Gastroesophageal sphincter (tissue), 4 donors: Measurements from ENCODE around the gene GSDMA. TPM values are rescaled to one million over a fixed set of nuclear protein-coding genes. Genes with fewer than 3 reads are reported as not detected.

Source experiments
- ATAC-seq: fragments of 150-250 bp; one replicate; pipeline ENCODE4 v1.9.1; 2016; ENCODE audit warnings: mild to moderate bottlenecking, moderate library complexity
- H3K27ac ChIP-seq, 4 donors: fragments of 200-600 bp; sonication (generic) in 3 of 4; 1 replicate in 3 of 4; 2 replicates in 1 of 4; pipeline ENCODE4 v1.5.1; 2016 to 2019
- H3K27me3 ChIP-seq: fragments of 200-600 bp; sonication (generic); one replicate; pipeline ENCODE4 v1.5.1; 2019
- H3K36me3 ChIP-seq, 2 donors: fragments of 200-600 bp; sonication (generic); one replicate each; pipeline ENCODE4 v1.5.1; 2019; ENCODE audit warnings: control low read depth in 1 of 2
- H3K4me1 ChIP-seq, 3 donors: fragments of 200-600 bp; sonication (generic); 1 replicate in 2 of 3; 2 replicates in 1 of 3; pipeline ENCODE4 v1.5.1; 2016 to 2019; ENCODE audit warnings: control low read depth in 2 of 3
- H3K4me3 ChIP-seq, 2 donors: fragments of 200-600 bp; sonication (generic); one replicate each; pipeline ENCODE4 v1.5.1; 2019; ENCODE audit warnings: mild to moderate bottlenecking in 1 of 2, moderate library complexity in 1 of 2
- H3K9me3 ChIP-seq, 3 donors: fragments of 200-600 bp; sonication (generic); one replicate each; pipeline ENCODE4 v1.5.1; 2017 to 2019; ENCODE audit warnings: control low read depth in 2 of 3
- CTCF ChIP-seq, 4 experiments: fragments of 200-600 bp in 2 of 4; fragments of 450-650 bp in 2 of 4; sonication (generic) in 1 of 4; IDR thresholded peaks; one replicate each; pipeline ENCODE4 v1.5.1; 2017 to 2019; ENCODE audit warnings: antibody characterized with exemption in 4 of 4, mild to moderate bottlenecking in 2 of 4, moderate library complexity in 2 of 4
- EP300 ChIP-seq: sonication (generic); formaldehyde crosslinking; IDR thresholded peaks from one replicate; pipeline ENCODE4 v1.6.1; 2017; ENCODE audit warnings: antibody characterized with exemption, mild to moderate bottlenecking
- POLR2A ChIP-seq, 2 donors: fragments of 450-650 bp; IDR thresholded peaks; one replicate each; pipeline ENCODE4 v1.6.1; 2017; ENCODE audit warnings: antibody characterized with exemption in 2 of 2, mild to moderate bottlenecking in 2 of 2, moderate library complexity in 1 of 2
- POLR2AphosphoS5 ChIP-seq: sonication (generic); formaldehyde crosslinking; IDR thresholded peaks from one replicate; pipeline ENCODE4 v1.6.1; 2017; ENCODE audit warnings: antibody characterized with exemption
- WGBS, 2 donors: methylation state at CpG; one replicate each; pipeline ENCODE4 v1.1.5; 2018; ENCODE audit warnings: low coverage in 1 of 2; 5-methylcytosine and 5-hydroxymethylcytosine counted together
- total RNA-seq, 4 donors: library from RNA; depleted of rRNA; stranded (reverse); fragments of >200 nt; gene quantifications; one replicate each; pipeline ENCODE4 v1.1.0, GENCODE V29; 2016

GSDMA gene
- total RNA-seq, 4 donors from 2014 or later, result 0.35 to 1.6 (median 0.54) TPM; not detected in 1

- ATAC-seq, result no peak
- Histone ChIP-seq H3K4me3 (peak overlapping the region in 1 of 2 donors; percentile 96), H3K27me3 (no peaks in the 10 kb centered on the region), H3K9me3 (no peaks in the 10 kb centered on the region), H3K36me3 (peaks cover 0 to 4% of the 10 kb centered on the region in 2 donors), H3K27ac (peak overlapping the region; percentile 88 to 96 (median 92)), H3K4me1 (peaks cover 4 to 51% (median 24%) of the 10 kb centered on the region in 3 donors)
- 24 to 42% methylated on average over 8 of the region's 8 CpGs for WGBS, 2 donors
- TF ChIP-seq POLR2AphosphoS5, result peak; percentile 61
- TF ChIP-seq POLR2A (IDR thresholded peaks at IDR 0.05), result no peak
Observed at GRCh38 chr17:39928858-39929645, 33.8 kb upstream of the GSDMA start.

- Histone ChIP-seq H3K4me1 (peaks cover 4 to 44% (median 21%) of the 10 kb centered on the region in 3 donors), H3K27ac (peak overlapping the region in 3 of 4 donors; percentile 88 to 96 (median 90)), H3K36me3 (no peaks in the 10 kb centered on the region), H3K4me3 (no peak overlapping the region), H3K27me3 (no peaks in the 10 kb centered on the region), H3K9me3 (no peaks in the 10 kb centered on the region)
- TF ChIP-seq EP300 (no peak), CTCF (IDR thresholded peaks at IDR 0.05) (no peak), POLR2AphosphoS5 (no peak), POLR2A (IDR thresholded peaks at IDR 0.05) (no peak)
- no peak for ATAC-seq
- WGBS, 2 donors, result 90 to 100% methylated on average over 2 to 3 of the region's 5 CpGs
Observed at GRCh38 chr17:39929646-39930407, 33.0 kb upstream of the GSDMA start.

- H3K9me3 ChIP-seq, result no peaks in the 10 kb centered on the region
- no peak overlapping the region for H3K4me3 ChIP-seq
- no peaks in the 10 kb centered on the region for H3K27me3 ChIP-seq
- no peaks in the 10 kb centered on the region for H3K36me3 ChIP-seq
- TF ChIP-seq POLR2AphosphoS5 (no peak), CTCF (IDR thresholded peaks at IDR 0.05) (no peak), POLR2A (IDR thresholded peaks at IDR 0.05) (no peak), EP300 (no peak)
- WGBS, 2 donors, result no CpG with 5 or more reads among the region's 5 CpGs
- peaks cover 0 to 11% (median 2%) of the 10 kb centered on the region in 3 donors for H3K4me1 ChIP-seq
- ATAC-seq, result no peak
- no peak overlapping the region for H3K27ac ChIP-seq
Observed at GRCh38 chr17:39933912-39934311, 28.9 kb upstream of the GSDMA start.

- no peak for ATAC-seq
- 85 to 92% methylated on average over 2 to 4 of the region's 5 CpGs for WGBS, 2 donors
- no peak overlapping the region for H3K4me3 ChIP-seq
- H3K9me3 ChIP-seq, result no peaks in the 10 kb centered on the region
- no peak overlapping the region for H3K27ac ChIP-seq
- H3K4me1 ChIP-seq, result peaks cover 0 to 7% (median 0%) of the 10 kb centered on the region in 3 donors
- no peaks in the 10 kb centered on the region for H3K36me3 ChIP-seq
- no peak for TF ChIP-seq EP300
- TF ChIP-seq POLR2AphosphoS5, result no peak
- no peak for TF ChIP-seq POLR2A (IDR thresholded peaks at IDR 0.05)
- no peak for TF ChIP-seq CTCF (IDR thresholded peaks at IDR 0.05)
- H3K27me3 ChIP-seq, result no peaks in the 10 kb centered on the region
Observed at GRCh38 chr17:39934324-39934723, 28.5 kb upstream of the GSDMA start.

GRCh38 chr17:39935909-39936308 lies 26.9 kb upstream of the GSDMA start:
- H3K27me3 ChIP-seq, result peaks cover 11% of the 10 kb centered on the region
- TF ChIP-seq POLR2A (IDR thresholded peaks at IDR 0.05) (no peak), EP300 (no peak), POLR2AphosphoS5 (no peak), CTCF (IDR thresholded peaks at IDR 0.05) (no peak)
- H3K36me3 ChIP-seq, result no peaks in the 10 kb centered on the region
- H3K27ac ChIP-seq, result no peak overlapping the region
- H3K4me3 ChIP-seq, result no peak overlapping the region
- H3K4me1 ChIP-seq, result no peaks in the 10 kb centered on the region
- 33% methylated on average over 1 of the region's 3 CpGs; no CpG with 5 or more reads in 1 of the 2 donors for WGBS, 2 donors
- no peak for ATAC-seq
- no peaks in the 10 kb centered on the region for H3K9me3 ChIP-seq
